PC-3 (cell line): ENCODE data around the gene MRPL20. TPM values are rescaled to one million over a fixed set of nuclear protein-coding genes. Genes with fewer than 3 reads are reported as not detected.

Experiments used
- ATAC-seq: fragments of 200-7000 bp; cut with Tn5 transposase; 2 replicates; pipeline ENCODE4 v1.9.1; 2020; ENCODE audit warnings: mild to moderate bottlenecking, moderate library complexity
- BruUV-seq: library from RNA; stranded (reverse); fragments of 400-500 nt; replicated peaks from 2 replicates; lab custom pipeline; 2021; lab: Mats Ljungman, UMichigan
- CTCF ChIA-PET: fragments of 300-600 bp; sonication (Branson Sonifier 250); formaldehyde crosslinking; loops from one replicate; lab custom pipeline; 2022; ENCODE audit warnings: antibody characterized with exemption; lab: Charles Lee
- POLR2A ChIA-PET: fragments of 300-600 bp; sonication (Branson Sonifier 250); formaldehyde crosslinking; loops from one replicate; lab custom pipeline; 2022; ENCODE audit warnings: antibody characterized with exemption; ENCODE audit not compliant: unreplicated experiment; lab: Charles Lee
- DNase-seq: peaks from one replicate; pipeline ENCODE4 v3.0.0-alpha.2; 2015
- H2AFZ ChIP-seq: fragments of 300-600 bp; sonication (generic); 2 replicates; pipeline ENCODE4 v1.6.0; 2016; ENCODE audit warnings: antibody characterized with exemption, low read length
- H3F3A ChIP-seq: fragments of 300-600 bp; sonication (generic); one replicate; pipeline ENCODE4 v1.6.0; 2017; ENCODE audit warnings: antibody characterized with exemption, low read length, control low read depth, mild to moderate bottlenecking; ENCODE audit not compliant: unreplicated experiment
- H3K27ac ChIP-seq: fragments of 300-600 bp; sonication (generic); 2 replicates; pipeline ENCODE4 v1.5.1; 2016; ENCODE audit warnings: mild to moderate bottlenecking, low read length
- H3K27me3 ChIP-seq: fragments of 300-600 bp; sonication (generic); 2 replicates; pipeline ENCODE4 v1.6.1; 2016; ENCODE audit warnings: low read length, mixed read lengths
- H3K36me3 ChIP-seq: fragments of 300-600 bp; sonication (generic); 2 replicates; pipeline ENCODE4 v1.6.1; 2016; ENCODE audit warnings: low read depth, mixed run types, low read length, mixed read lengths
- H3K4me1 ChIP-seq: fragments of 300-600 bp; sonication (generic); 2 replicates; pipeline ENCODE4 v1.5.1; 2016; ENCODE audit warnings: low read length; ENCODE audit not compliant: insufficient read depth
- H3K4me2 ChIP-seq: fragments of 300-600 bp; sonication (generic); 2 replicates; pipeline ENCODE4 v1.6.0; 2016; ENCODE audit warnings: low read length
- H3K4me3 ChIP-seq: fragments of 300-600 bp; sonication (generic); 2 replicates; pipeline ENCODE4 v1.5.1; 2016; ENCODE audit warnings: mild to moderate bottlenecking, low read length, mixed read lengths
- H3K79me2 ChIP-seq: fragments of 300-600 bp; sonication (generic); 2 replicates; pipeline ENCODE4 v1.6.1; 2017; ENCODE audit warnings: low read length, mixed read lengths
- H3K9ac ChIP-seq: fragments of 300-600 bp; sonication (generic); 2 replicates; pipeline ENCODE4 v1.6.0; 2016; ENCODE audit warnings: mild to moderate bottlenecking, low read length
- H3K9me2 ChIP-seq: fragments of 300-600 bp; sonication (generic); replicated peaks from 2 replicates; pipeline ENCODE4 v1.6.1; 2016; ENCODE audit warnings: mixed run types, low read length, mixed read lengths
- H3K9me3 ChIP-seq: fragments of 300-600 bp; sonication (generic); 2 replicates; pipeline ENCODE4 v1.6.1; 2016; ENCODE audit warnings: low read length, mixed read lengths
- H4K20me1 ChIP-seq: fragments of 300-600 bp; sonication (generic); 2 replicates; pipeline ENCODE4 v1.6.1; 2016; ENCODE audit warnings: low read length, mixed read lengths
- CTCF ChIP-seq: fragments of 300-600 bp; sonication (generic); conservative IDR thresholded peaks from 2 replicates; pipeline ENCODE4 v1.5.1; 2017; ENCODE audit warnings: antibody characterized with exemption, low read depth, mild to moderate bottlenecking, low read length
- EZH2 ChIP-seq: fragments of 300-600 bp; sonication (generic); IDR thresholded peaks from one replicate; pipeline ENCODE4 v1.6.1; 2017; ENCODE audit warnings: antibody characterized with exemption, mild to moderate bottlenecking, low read length; ENCODE audit not compliant: unreplicated experiment
- EZH2phosphoT487 ChIP-seq: fragments of 300-600 bp; sonication (generic); IDR thresholded peaks from 2 replicates; pipeline ENCODE4 v1.6.1; 2018; ENCODE audit warnings: mild to moderate bottlenecking, antibody characterized with exemption, low read length, borderline replicate concordance
- intact Hi-C: fragments of 100-400 bp; cut with micrococcal nuclease; formaldehyde crosslinking; loops from 2 replicates; pipeline ENCODE4 v1.9.0; 2023
- total RNA-seq: library from RNA; depleted of rRNA; stranded (reverse); fragments of >200 nt; gene quantifications from 2 replicates; pipeline ENCODE4 v1.2.3, GENCODE V29; 2014

Gene MRPL20
- total RNA-seq, 1 experiment from 2014 or later: 506 TPM

GRCh38 chr1:1393428-1393827 is 13.7 kb downstream of the MRPL20 start:
- no peak for ATAC-seq
- Histone ChIP-seq H3K79me2 (peaks cover 76% of the 10 kb centered on the region), H3K4me3 (no peak overlapping the region), H4K20me1 (0 out of 2 replicates have a peak, but pooled peaks cover 11% of the 10 kb centered on the region), H3K4me2 (no peak overlapping the region), H3K9me3 (no peaks in the 10 kb centered on the region), H3K4me1 (peaks cover 11% of the 10 kb centered on the region), H3F3A (no peaks in the 10 kb centered on the region), H3K9me2 (no peaks in the 10 kb centered on the region), H3K9ac (no peak overlapping the region), H3K27ac (no peak overlapping the region), H3K27me3 (no peaks in the 10 kb centered on the region), H3K36me3 (peaks cover 80% of the 10 kb centered on the region), H2AFZ (no peak overlapping the region)
- TF ChIP-seq EZH2phosphoT487: no peak
- POLR2A ChIA-PET: no interaction called here
- CTCF ChIA-PET: no interaction called here
- intact Hi-C loops: no loop called here
- no TSS peak for BruUV-seq
- DNase-seq: no peak

- no peak overlapping the region for H3K27ac ChIP-seq
- DNase-seq (no peak), ATAC-seq (no peak)
- no peak overlapping the region for H3K4me3 ChIP-seq
- POLR2A ChIA-PET: no interaction called here
- H3K36me3 ChIP-seq: peaks cover 84% of the 10 kb centered on the region
- H3K9ac ChIP-seq: no peak overlapping the region
- H3K9me2 ChIP-seq: no peaks in the 10 kb centered on the region
- CTCF ChIA-PET: no interaction called here
- H3K27me3 ChIP-seq: no peaks in the 10 kb centered on the region
- TF ChIP-seq EZH2phosphoT487 (no peak), EZH2 (no peak), CTCF (no peak)
- intact Hi-C loops: no loop called here
- no peaks in the 10 kb centered on the region for H3F3A ChIP-seq
- peaks cover 72% of the 10 kb centered on the region for H3K79me2 ChIP-seq
- H2AFZ ChIP-seq: no peak overlapping the region
- no peak overlapping the region for H3K4me2 ChIP-seq
- H4K20me1 ChIP-seq: 0 out of 2 replicates have a peak, but pooled peaks cover 11% of the 10 kb centered on the region
- peaks cover 10% of the 10 kb centered on the region for H3K4me1 ChIP-seq
- no peaks in the 10 kb centered on the region for H3K9me3 ChIP-seq
- no TSS peak for BruUV-seq
Measured at GRCh38 chr1:1393014-1393413, 14.1 kb downstream of the MRPL20 start.

GRCh38 chr1:1391225-1391624 is 15.9 kb downstream of the MRPL20 start:
- BruUV-seq: no TSS peak
- H3K4me3 ChIP-seq: no peak overlapping the region
- no peaks in the 10 kb centered on the region for H3K9me2 ChIP-seq
- CTCF ChIA-PET: no interaction called here
- no peaks in the 10 kb centered on the region for H3K9me3 ChIP-seq
- ATAC-seq: no peak
- intact Hi-C loops: no loop called here
- no peaks in the 10 kb centered on the region for H3K27me3 ChIP-seq
- no peak overlapping the region for H3K27ac ChIP-seq
- no peak overlapping the region for H3K9ac ChIP-seq
- POLR2A ChIA-PET: no interaction called here
- peaks cover 71% of the 10 kb centered on the region for H3K79me2 ChIP-seq
- H2AFZ ChIP-seq: no peak overlapping the region
- no peak for DNase-seq
- no peaks in the 10 kb centered on the region for H3F3A ChIP-seq
- no peaks in the 10 kb centered on the region for H3K4me1 ChIP-seq
- H3K36me3 ChIP-seq: peaks cover 90% of the 10 kb centered on the region
- TF ChIP-seq EZH2phosphoT487: no peak
- no peak for TF ChIP-seq EZH2
- TF ChIP-seq CTCF: no peak
- no peak overlapping the region for H3K4me2 ChIP-seq
- 0 out of 2 replicates have a peak, but pooled peaks cover 11% of the 10 kb centered on the region for H4K20me1 ChIP-seq
